Measurements from ENCODE around the gene WWC2.
A peak's percentile ranks its signal among the peaks of the same experiment; 100 is the strongest.

The WWC2 gene

DNA sequence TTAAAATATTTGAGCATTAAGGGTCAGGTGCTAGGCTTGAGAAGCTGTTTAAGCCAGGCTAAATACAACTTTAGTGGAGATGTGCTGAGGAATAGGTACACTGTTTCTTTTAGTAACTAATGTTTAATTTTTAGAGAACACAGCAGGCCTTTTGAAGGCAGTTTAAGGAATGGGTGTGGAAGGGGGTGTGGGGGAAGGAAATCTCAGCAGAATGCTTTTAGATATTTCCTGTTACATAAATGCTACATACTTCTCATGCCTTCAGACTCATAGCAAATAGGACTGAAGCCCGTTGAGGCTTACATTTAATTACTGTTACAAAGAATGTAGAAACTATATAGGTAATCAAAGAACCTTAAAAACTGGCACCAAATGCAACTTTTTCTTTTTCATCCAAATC lies 66.3 kb downstream of the WWC2 start:
- Histone ChIP-seq H3K27ac (ENCODE audit: low read length) (no peak overlapping the region), H2AFZ (ENCODE audit: low read depth, low read length) (no peak overlapping the region), H3K4me3 (ENCODE audit: low read length) (no peak overlapping the region), H3K9ac (ENCODE audit: low read length) (no peak overlapping the region), H3K36me3 (replicated peaks; ENCODE audit: low read depth, low read length) (no peaks in the 10 kb centered on the region), H3K4me1 (ENCODE audit: low read length) (peaks cover 17% of the 10 kb centered on the region), H4K20me1 (ENCODE audit: insufficient read depth, low read length) (no peaks in the 10 kb centered on the region), H3K4me2 (ENCODE audit: low read length) (no peak overlapping the region), H3K27me3 (ENCODE audit: low read depth, low read length) (no peaks in the 10 kb centered on the region), H3K79me2 (ENCODE audit: low read length) (no peaks in the 10 kb centered on the region), H3K9me3 (ENCODE audit: insufficient read depth, low read length) (no peaks in the 10 kb centered on the region)
- no peak for TF ChIP-seq EZH2phosphoT487 (IDR thresholded peaks at IDR 0.05; ENCODE audit: low read depth)
- no peak for TF ChIP-seq CTCF (IDR thresholded peaks at IDR 0.05; ENCODE audit: low read depth, low read length)

GRCh38 chr4:183170894-183171293 lies 71.8 kb downstream of the WWC2 start:
- Histone ChIP-seq H4K20me1 (ENCODE audit: insufficient read depth, low read length) (no peaks in the 10 kb centered on the region), H3K27ac (ENCODE audit: low read length) (no peak overlapping the region), H3K4me3 (ENCODE audit: low read length) (no peak overlapping the region), H3K79me2 (ENCODE audit: low read length) (no peaks in the 10 kb centered on the region), H2AFZ (ENCODE audit: low read depth, low read length) (no peak overlapping the region), H3K4me2 (ENCODE audit: low read length) (no peak overlapping the region), H3K9me3 (ENCODE audit: insufficient read depth, low read length) (no peaks in the 10 kb centered on the region), H3K27me3 (ENCODE audit: low read depth, low read length) (no peaks in the 10 kb centered on the region), H3K4me1 (ENCODE audit: low read length) (no peaks in the 10 kb centered on the region; the same call in 1 of the 2 replicates), H3K36me3 (replicated peaks; ENCODE audit: low read depth, low read length) (no peaks in the 10 kb centered on the region), H3K9ac (ENCODE audit: low read length) (no peak overlapping the region)
- TF ChIP-seq EZH2phosphoT487 (IDR thresholded peaks at IDR 0.05; ENCODE audit: low read depth) (no peak), CTCF (IDR thresholded peaks at IDR 0.05; ENCODE audit: low read depth, low read length) (no peak)

DNA sequence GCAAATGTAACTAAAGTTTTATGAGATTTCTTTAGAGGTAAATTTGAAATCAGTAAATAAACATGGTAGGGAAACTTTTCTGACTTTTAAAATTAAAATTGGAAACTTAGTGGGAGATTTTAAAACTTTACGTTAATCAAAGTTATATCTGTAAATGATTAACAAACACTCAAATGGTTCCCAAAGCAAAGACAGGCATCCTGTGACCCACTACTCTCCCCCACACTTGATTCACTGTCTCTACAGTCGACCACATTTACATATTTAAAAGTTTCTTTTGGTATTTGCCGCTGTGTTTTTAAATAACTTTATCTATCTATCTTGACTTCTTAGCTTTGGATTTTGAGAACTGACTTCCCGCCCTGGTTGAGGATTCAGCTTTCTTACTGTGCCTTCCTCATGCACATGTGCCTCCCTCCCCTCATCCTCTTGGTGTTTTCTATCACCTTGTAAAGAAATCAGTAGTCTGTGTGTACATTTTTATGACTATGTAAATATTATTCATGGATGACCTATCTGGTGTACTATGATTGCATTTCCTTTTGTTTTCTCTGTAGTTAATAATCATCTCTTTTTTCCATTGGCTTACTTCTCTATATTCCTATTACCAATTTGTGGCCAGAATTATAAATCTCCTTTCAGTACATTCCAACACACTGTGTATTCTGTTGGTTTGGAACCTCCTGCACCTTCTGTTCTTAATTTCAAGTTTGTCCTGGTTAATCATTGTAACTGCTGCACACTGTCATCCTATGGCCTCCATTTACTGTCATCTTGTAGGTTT lies 72.6 kb downstream of the WWC2 start:
- Histone ChIP-seq H4K20me1 (ENCODE audit: insufficient read depth, low read length) (no peaks in the 10 kb centered on the region), H3K27me3 (ENCODE audit: low read depth, low read length) (no peaks in the 10 kb centered on the region), H3K9me3 (ENCODE audit: insufficient read depth, low read length) (no peaks in the 10 kb centered on the region), H3K79me2 (ENCODE audit: low read length) (no peaks in the 10 kb centered on the region), H3K4me1 (ENCODE audit: low read length) (no peaks in the 10 kb centered on the region; the same call in 1 of the 2 replicates), H3K36me3 (replicated peaks; ENCODE audit: low read depth, low read length) (no peaks in the 10 kb centered on the region), H2AFZ (ENCODE audit: low read depth, low read length) (peak overlapping the region; percentile 38; the same call in 1 of the 2 replicates), H3K27ac (ENCODE audit: low read length) (no peak overlapping the region), H3K9ac (ENCODE audit: low read length) (no peak overlapping the region), H3K4me2 (ENCODE audit: low read length) (no peak overlapping the region), H3K4me3 (ENCODE audit: low read length) (no peak overlapping the region)
- TF ChIP-seq EZH2phosphoT487 (IDR thresholded peaks at IDR 0.05; ENCODE audit: low read depth) (no peak), CTCF (IDR thresholded peaks at IDR 0.05; ENCODE audit: low read depth, low read length) (no peak)

DNA sequence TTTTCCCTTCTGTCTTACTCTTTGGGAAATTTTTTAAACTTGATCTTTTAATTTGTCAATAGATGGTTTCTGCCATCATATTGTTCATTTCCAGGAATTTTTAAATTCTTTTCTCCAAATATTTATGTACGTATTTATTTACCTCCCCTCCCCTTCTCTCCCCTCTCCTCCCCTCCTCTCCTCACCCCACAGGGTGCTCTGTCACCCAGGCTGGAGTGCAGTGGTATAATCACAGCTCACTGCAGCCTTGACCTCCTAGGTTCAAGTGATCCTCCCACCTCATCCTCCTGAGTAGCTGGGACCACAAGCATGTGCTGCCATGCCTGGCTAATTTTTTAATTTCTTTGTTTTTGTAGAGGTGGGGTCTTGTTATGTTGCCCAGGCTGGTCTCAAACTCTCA lies 73.8 kb downstream of the WWC2 start:
- Histone ChIP-seq H3K27me3 (ENCODE audit: low read depth, low read length) (no peaks in the 10 kb centered on the region), H3K27ac (ENCODE audit: low read length) (no peak overlapping the region), H3K4me1 (ENCODE audit: low read length) (no peaks in the 10 kb centered on the region; the same call in 1 of the 2 replicates), H3K9ac (ENCODE audit: low read length) (no peak overlapping the region), H3K36me3 (replicated peaks; ENCODE audit: low read depth, low read length) (no peaks in the 10 kb centered on the region), H2AFZ (ENCODE audit: low read depth, low read length) (no peak overlapping the region), H3K4me3 (ENCODE audit: low read length) (no peak overlapping the region), H3K79me2 (ENCODE audit: low read length) (no peaks in the 10 kb centered on the region), H3K4me2 (ENCODE audit: low read length) (no peak overlapping the region), H4K20me1 (ENCODE audit: insufficient read depth, low read length) (no peaks in the 10 kb centered on the region), H3K9me3 (ENCODE audit: insufficient read depth, low read length) (no peaks in the 10 kb centered on the region)
- TF ChIP-seq CTCF (IDR thresholded peaks at IDR 0.05; ENCODE audit: low read depth, low read length) (no peak), EZH2phosphoT487 (IDR thresholded peaks at IDR 0.05; ENCODE audit: low read depth) (no peak)
